ENCODE data around the gene EIF4B. TPM values are rescaled to one million over a fixed set of nuclear protein-coding genes. Genes with fewer than 3 reads are reported as not detected.

EIF4B gene, protein sequence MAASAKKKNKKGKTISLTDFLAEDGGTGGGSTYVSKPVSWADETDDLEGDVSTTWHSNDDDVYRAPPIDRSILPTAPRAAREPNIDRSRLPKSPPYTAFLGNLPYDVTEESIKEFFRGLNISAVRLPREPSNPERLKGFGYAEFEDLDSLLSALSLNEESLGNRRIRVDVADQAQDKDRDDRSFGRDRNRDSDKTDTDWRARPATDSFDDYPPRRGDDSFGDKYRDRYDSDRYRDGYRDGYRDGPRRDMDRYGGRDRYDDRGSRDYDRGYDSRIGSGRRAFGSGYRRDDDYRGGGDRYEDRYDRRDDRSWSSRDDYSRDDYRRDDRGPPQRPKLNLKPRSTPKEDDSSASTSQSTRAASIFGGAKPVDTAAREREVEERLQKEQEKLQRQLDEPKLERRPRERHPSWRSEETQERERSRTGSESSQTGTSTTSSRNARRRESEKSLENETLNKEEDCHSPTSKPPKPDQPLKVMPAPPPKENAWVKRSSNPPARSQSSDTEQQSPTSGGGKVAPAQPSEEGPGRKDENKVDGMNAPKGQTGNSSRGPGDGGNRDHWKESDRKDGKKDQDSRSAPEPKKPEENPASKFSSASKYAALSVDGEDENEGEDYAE
- polyA plus RNA-seq (2011; rRNA removed) = 296 and 496 TPM in 2 replicates
- 387 and 711 TPM in 2 replicates for polyA minus RNA-seq (2011; rRNA and poly(A)+ RNA removed)

DNA sequence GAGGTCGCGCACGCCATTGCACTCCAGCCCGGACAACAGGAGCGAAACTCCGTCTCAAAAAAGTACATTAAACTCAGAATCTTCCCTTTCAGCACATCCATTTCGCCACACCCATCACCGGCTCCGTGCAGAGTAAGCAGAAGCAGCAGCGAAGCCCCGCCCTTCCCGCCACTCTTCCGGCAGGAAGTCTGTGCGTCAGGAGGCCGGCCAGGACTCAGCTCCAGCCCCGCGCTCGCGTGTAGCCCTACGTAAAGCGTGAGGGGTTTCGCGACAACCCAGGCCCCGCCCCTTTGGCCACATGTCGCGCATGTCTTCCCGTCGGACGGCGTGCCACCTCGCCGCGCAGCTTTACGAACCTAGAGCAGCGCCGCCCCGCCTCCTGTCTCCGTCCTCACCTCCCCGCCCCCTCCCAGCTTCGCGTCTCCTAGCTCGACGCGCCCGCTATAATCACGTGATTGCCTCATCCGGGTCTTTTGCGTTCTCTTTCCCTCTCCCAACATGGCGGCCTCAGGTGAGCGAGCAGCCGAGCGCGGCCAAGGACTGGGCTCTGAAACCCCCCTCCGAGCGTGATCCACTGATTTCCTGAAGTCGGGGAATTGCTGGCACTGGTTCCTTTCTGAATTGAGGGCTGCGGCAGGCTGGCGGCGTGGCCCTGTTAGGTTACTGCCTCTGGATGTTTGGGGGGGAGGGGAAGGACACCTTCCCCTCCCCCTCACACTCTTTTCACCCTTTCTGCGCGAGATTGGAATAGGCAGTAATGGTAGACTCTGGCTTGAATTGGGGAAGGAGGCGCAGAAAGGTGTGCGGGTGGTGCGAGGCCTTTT is at the start of gene EIF4B:
EIF4B (plus strand) TSS at position 471 of the 824 bp plus-strand sequence; CDS start at position 499, 28 bp downstream.
- CTCF ChIA-PET = interaction anchor here (0.5 to 1.9 kb wide), 3 partner anchors 42 to 323 kb away, joined by 4 to 11 read pairs (median 5); no protein-coding TSS in a partner anchor
- Histone ChIP-seq H3K27me3 (ENCODE audit: control insufficient read depth, insufficient read depth, low read length) (no peaks in the 10 kb centered on the region), H3K36me3 (ENCODE audit: control insufficient read depth, insufficient read depth, low read length) (no peaks in the 10 kb centered on the region; the same call in 1 of the 2 replicates), H3K4me3 (ENCODE audit: low read depth, low read length) (peak within 1 kb of the TSS; percentile 99)
- peak; percentile 97 for DNase-seq (ENCODE audit: low read depth)
- POLR2A ChIA-PET = interaction anchor here (0.6 to 1.0 kb wide), 5 partner anchors 42 to 1409 kb away, joined by 3 to 17 read pairs (median 4); no protein-coding TSS in a partner anchor
- TF ChIP-seq, protein P1, sequence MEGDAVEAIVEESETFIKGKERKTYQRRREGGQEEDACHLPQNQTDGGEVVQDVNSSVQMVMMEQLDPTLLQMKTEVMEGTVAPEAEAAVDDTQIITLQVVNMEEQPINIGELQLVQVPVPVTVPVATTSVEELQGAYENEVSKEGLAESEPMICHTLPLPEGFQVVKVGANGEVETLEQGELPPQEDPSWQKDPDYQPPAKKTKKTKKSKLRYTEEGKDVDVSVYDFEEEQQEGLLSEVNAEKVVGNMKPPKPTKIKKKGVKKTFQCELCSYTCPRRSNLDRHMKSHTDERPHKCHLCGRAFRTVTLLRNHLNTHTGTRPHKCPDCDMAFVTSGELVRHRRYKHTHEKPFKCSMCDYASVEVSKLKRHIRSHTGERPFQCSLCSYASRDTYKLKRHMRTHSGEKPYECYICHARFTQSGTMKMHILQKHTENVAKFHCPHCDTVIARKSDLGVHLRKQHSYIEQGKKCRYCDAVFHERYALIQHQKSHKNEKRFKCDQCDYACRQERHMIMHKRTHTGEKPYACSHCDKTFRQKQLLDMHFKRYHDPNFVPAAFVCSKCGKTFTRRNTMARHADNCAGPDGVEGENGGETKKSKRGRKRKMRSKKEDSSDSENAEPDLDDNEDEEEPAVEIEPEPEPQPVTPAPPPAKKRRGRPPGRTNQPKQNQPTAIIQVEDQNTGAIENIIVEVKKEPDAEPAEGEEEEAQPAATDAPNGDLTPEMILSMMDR (IDR thresholded peaks at IDR 0.05; ENCODE audit: insufficient read depth, low read depth, low read length) = no peak

DNA sequence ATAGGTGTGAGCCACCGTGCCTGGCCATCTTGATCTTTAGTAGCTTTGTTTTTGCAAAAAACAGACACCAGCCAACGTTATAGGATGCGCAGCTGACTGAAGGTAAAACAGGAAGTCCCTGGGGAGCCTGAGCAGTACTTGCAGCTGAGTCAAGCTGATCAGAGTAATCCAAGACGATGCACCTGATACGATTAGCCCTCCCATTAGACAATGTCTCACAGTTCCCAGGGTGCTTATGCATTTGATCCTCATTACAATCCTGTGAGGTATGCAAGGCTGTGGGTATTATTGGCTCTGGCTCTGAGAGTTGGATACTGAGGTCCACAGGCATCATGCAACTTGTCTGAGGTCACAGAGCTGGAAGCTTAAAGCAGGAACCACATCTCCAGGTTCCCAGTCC is 49.3 kb upstream of the EIF4B start:
- no peaks in the 10 kb centered on the region for H3K27me3 ChIP-seq (ENCODE audit: control insufficient read depth, insufficient read depth, low read length)
- TF ChIP-seq, protein P1 (IDR thresholded peaks at IDR 0.05; ENCODE audit: insufficient read depth, low read depth, low read length) = no peak
- H3K4me3 ChIP-seq (ENCODE audit: low read depth, low read length) = no peak overlapping the region
- H3K36me3 ChIP-seq (ENCODE audit: control insufficient read depth, insufficient read depth, low read length) = peaks cover 7% of the 10 kb centered on the region
- no peak for DNase-seq (ENCODE audit: low read depth)
- POLR2A ChIA-PET = no interaction called here
- CTCF ChIA-PET = interaction anchor here (0.7 to 2.4 kb wide), 4 partner anchors 15 to 78 kb away, joined by 3 to 17 read pairs (median 3); no protein-coding TSS in a partner anchor

DNA sequence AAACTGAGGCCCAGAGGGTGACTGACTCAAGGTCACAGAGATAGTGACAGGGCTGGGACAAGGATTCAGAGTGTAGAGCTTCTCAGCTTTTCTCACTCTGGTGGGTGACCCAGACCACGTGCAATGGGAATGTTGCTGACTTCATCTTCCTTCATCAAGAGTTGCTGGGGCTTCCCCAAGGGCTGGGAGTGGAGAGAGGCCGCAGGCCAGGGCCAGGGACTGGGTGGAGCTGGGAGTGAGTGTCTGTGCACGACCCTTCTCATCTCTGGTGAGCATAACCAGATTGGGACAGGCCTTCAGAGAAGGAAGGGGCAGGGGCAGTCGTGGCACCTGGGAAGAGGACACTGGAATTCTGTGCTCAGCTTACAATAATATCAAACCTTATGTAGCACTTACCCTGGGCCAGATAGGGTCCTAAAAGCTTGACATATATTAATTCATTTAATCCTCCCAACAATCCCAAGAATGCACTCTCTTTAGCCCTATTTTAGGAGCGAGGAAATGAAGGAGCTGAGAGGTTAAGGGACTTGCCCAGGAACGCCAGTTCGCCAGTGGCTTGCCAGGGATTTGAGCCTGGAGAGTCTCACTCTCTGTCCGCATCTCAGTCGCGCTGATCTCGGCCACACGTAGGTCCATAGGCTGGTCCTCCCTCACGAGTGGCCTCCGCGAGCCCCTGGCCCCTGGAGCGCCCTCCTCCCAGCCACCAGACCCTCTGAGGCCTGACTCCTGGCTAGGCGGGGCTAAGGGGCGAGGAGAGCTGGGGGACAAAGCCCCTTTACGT is 41.5 kb upstream of the EIF4B start:
- H3K4me3 ChIP-seq (ENCODE audit: low read depth, low read length) = no peak overlapping the region
- CTCF ChIA-PET = interaction anchor here (0.6 to 3.1 kb wide), 7 partner anchors 9 to 80 kb away, joined by 3 to 14 read pairs (median 3); no protein-coding TSS in a partner anchor

DNA sequence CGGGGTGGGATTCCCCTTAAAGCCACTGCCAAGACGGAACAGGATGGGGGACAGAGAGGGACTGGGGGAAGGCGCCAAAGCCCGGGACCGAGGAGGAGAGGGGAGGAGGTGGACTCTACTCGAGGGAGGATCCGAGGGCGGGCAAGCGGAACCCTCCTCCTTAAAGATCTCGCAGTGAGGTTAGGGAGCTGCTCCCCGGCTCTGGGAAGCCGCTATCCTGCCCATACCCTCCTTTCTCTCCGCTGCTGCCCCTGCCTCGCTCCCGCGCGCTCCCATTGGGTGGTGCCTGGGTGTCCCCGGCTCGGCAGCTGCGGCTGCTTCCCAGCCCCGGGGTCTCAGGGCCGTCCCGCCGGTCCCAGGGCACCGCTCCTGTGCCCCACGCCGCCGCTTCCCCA is 40.9 kb upstream of the EIF4B start:
- peak overlapping the region; percentile 30 for H3K4me3 ChIP-seq (ENCODE audit: low read depth, low read length)
- H3K27me3 ChIP-seq (ENCODE audit: control insufficient read depth, insufficient read depth, low read length) = no peaks in the 10 kb centered on the region
- TF ChIP-seq, protein P1 (IDR thresholded peaks at IDR 0.05; ENCODE audit: insufficient read depth, low read depth, low read length) = no peak
- CTCF ChIA-PET = interaction anchor here (0.5 to 3.1 kb wide), 7 partner anchors 8 to 392 kb away, joined by 3 to 14 read pairs (median 3); partner anchors contain the start of gene KRT74
- POLR2A ChIA-PET = no interaction called here
- no peaks in the 10 kb centered on the region for H3K36me3 ChIP-seq (ENCODE audit: control insufficient read depth, insufficient read depth, low read length)
- no peak for DNase-seq (ENCODE audit: low read depth)

More for the DNA sequence above, 41.5 kb upstream of the EIF4B start:
- H3K36me3 ChIP-seq (ENCODE audit: control insufficient read depth, insufficient read depth, low read length) = no peaks in the 10 kb centered on the region
- POLR2A ChIA-PET = no interaction called here
- no peaks in the 10 kb centered on the region for H3K27me3 ChIP-seq (ENCODE audit: control insufficient read depth, insufficient read depth, low read length)
- no peak for DNase-seq (ENCODE audit: low read depth)
- TF ChIP-seq, protein P1 (IDR thresholded peaks at IDR 0.05; ENCODE audit: insufficient read depth, low read depth, low read length) = no peak

All from BJ (cell line).